GM19023 (cell line): ENCODE data around the gene AQR.
"Not testable (repeated sequence)": the region's sequence is repeated elsewhere in the genome, so short reads cannot be mapped to it uniquely, and the experiment has no call there.

Experiments used
- ATAC-seq: cut with Tn5 transposase; IDR thresholded peaks from one replicate; pipeline ENCODE4 v1.9.1; 2021; ENCODE audit warnings: mild to moderate bottlenecking, moderate library complexity; ENCODE audit not compliant: unreplicated experiment

Gene AQR

DNA sequence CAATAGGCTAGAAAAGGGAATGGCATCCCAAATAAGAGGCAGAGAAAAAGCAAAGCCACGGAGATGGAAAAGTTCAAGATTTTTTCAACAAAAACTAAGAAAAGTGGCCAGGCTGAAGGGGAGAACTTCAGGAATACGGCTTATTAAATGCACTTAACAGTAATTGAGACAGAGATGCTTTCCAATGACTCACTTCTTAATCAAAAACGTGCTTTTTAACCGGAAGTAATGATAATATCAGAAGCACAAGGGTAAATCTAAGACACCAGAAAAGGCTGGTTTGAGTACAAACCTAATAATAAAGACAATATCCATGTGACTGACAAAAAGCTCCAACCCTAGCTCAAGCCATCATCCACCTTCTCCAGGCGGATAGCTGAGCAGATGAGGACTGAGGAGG lies 149.4 kb downstream of the AQR start:
- no peak for ATAC-seq

- no peak for ATAC-seq
Measured at GRCh38 chr15:34818526-34818925, 151.0 kb downstream of the AQR start.

DNA sequence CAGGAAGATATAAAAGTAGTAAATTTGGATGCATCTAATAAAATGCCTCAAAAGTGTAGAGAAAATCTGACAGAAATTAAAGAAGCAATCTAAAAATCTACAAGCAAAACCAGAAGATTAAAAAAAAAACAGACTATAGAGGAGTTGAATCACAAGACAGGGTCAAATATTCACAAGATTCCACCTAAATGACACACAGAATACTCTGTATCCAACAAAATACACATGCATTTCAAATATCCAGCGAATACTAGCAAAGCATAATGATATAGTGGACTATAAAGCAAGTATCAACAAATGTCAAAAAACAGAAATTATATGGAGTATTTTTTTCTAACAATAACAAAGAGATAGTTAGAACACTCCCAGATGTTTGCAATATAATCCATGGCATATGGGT lies 153.7 kb downstream of the AQR start:
- no peak for ATAC-seq

GRCh38 chr15:34813446-34814190 lies 155.9 kb downstream of the AQR start:
- no peak for ATAC-seq

DNA sequence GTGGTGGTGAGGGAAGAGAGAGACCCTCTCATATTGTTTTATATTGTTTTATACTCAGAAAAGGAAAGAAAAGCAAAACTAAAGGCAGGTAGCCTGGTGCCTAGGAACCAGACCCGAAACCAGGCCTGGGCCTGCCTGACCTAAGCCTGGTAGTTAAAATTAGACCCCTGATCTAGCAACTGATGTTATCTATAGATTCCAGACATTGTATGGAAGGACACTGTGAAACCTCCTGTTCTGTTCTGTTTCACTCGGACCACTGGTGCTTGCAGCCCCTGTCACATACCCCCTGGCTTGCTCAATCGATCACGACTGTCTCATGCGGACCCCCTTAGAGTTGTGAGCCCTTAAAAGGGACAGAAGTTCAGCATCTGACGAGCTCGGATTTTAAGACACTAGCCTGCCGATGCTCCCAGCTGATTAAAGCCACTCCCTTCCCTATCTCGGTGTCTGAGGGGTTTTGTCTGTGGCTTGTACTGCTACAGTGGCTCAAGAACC lies 156.6 kb downstream of the AQR start:
- ATAC-seq: not testable (repeated sequence)

GRCh38 chr15:34812369-34812768 lies 157.2 kb downstream of the AQR start:
- ATAC-seq: no peak

DNA sequence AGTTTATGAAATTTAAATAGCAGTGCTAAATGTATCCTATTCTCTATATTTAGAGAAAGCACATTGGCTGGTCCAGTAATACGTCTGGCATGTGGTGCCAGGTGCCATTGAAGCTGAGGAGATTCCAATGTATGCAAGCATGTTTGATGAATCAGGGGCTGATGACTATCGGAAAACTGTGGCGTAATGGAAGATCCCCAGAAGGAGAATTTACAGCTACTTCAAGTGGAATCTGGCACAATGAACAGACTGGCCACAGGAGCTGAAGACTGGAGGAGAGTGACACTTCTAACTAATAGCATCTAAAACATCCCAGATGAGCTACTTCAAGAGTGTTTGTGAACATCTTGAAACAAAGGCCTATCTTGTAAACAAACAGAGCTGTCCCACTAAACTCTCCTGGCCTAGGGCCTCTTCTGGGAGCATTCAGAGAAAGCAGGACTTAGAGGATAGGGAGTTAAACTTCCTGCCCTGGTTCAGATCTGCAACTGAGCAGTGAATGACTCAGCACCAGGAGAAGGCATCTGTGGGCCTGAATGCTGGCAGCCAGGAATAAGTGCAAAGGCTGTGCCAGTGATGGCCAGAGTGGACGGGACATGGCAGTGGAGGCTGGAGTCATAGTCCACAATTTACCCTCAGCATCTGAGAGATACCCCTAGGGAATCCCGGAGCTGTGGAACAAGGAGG lies 159.0 kb downstream of the AQR start:
- ATAC-seq: no peak

DNA sequence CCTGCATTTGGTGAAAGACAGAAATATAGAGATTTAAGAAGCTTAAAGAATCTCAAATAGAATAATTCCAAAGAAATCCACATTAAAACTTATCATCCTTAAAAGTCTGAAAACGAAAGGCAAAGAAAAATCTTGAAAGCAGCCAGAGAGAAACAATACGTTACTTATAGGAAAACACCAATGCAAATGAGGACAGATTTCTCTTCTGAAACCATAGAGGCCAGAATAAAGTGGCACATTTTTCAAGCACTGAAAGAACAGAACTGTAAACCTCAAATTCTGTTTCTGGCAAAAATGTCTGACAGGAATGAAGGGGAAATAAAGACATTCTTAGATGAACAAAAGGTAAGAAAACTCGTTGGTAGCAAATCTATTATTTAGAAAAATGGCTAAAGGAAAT lies 160.4 kb downstream of the AQR start:
- no peak for ATAC-seq

GRCh38 chr15:34808016-34808415 lies 161.5 kb downstream of the AQR start:
- no peak for ATAC-seq

- ATAC-seq: not testable (repeated sequence)
Measured at GRCh38 chr15:34807241-34807640, 162.3 kb downstream of the AQR start.

DNA sequence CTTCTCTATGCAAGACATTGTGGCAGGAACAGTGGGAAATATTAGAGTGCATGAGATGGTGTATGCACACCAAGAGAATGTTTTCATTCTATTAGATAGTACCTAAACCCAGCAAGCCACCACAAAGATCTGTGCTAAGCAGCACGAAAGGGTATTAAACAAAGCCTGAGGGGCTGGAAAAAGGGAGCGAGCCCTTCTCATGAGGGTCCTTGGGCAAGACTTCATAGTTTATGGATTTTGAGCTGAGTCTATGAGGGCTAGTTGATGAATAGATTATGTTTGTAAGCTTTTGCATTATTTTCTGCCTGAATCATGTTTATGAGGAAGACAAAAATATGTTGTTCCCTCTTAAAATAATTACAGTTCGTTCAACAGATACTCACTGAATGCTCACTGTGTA lies 164.8 kb downstream of the AQR start:
- ATAC-seq: no peak

GRCh38 chr15:34804113-34804512 lies 165.4 kb downstream of the AQR start:
- no peak for ATAC-seq

DNA sequence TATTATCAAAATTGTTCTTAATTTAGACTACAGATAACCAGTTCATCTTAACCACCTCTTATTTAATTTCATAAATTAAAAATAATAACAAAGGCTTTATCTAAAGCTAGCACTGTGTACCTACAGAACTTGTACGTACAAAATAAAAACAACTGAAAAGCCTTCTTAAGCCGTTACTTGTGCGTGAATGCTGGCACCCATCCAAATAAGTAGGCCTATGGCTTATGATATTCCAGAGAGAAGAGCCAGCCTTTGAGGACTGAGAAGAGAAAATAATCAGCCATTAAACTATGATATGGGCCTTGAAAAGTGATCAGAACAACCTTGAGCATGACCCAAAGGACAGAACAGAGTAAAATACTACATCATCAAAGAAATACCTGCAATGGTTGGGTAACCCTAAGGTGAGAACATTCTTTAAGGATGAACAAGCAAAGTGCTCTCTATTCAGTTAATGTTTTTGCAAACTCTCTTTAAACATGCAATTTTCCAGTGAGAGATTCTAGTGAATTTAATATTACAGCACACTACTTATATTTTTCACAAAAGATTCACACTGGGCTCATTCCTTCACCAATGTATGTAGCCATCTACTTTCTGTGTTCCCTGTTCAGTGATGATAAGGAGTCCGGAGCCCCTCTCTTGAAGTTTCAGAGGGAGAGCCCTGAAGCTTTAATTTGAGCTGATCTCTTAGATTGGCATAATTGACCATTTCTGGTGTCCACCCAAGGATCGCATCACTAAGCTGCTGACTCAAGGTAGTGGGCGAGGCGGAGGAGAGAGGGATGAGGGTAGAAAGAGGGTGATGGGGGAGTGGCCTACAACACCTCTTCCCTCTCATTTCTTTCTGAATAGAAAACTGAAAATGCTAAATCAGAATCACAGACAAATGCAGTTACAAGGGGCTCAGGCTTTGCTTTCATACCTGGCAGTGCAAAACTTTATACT lies 166.5 kb downstream of the AQR start:
- ATAC-seq: no peak

- ATAC-seq: no peak
Measured at GRCh38 chr15:34802371-34802770, 167.2 kb downstream of the AQR start.
